ENCODE data around the gene PLEKHG5.
"Not testable (repeated sequence)": the region's sequence is repeated elsewhere in the genome, so short reads cannot be mapped to it uniquely, and the experiment has no call there.

The PLEKHG5 gene

DNA sequence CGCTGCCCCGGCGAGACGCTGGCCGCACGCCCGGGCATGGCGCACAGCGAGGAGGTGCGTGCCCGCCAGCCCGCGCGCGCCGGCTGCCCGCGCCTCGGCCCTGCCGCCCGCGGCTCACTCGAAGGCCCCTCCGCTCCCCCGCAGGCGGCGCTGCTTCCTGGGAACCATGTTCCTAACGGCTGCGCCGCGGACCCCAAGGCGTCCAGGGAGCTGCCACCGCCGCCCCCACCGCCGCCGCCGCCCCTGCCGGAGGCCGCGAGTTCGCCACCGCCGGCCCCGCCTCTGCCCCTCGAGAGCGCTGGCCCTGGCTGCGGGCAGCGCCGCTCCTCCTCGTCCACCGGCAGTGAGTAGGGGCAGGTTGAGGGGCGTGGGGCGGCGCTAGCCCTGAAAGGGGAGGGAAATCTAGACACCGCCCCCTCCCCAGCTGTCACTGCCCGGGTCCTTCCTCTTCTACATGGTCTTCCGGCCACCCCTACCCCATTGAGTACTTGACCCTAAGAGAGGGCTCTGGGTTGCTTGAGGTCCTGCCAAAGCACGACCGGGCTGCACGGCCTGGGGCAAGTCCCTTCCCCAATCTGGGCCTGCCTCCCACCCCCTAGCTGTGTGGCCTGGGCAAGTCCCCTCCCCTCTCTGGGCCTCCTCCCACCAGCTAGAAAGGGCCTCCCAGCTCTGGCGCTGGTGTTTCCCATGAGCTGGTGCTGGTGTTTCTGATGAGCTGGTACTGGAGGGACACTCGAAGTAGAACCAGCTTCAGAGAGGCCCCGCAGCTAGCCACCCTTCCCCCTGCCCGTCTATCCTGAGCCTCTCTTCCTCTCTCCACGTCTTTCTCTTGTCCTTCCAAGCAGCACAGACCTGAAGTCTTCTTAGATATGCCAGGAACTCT lies 42.5 kb downstream of the PLEKHG5 start:
- Histone ChIP-seq H3K9me3 (ENCODE audit: severe bottlenecking) (no peaks in the 10 kb centered on the region), H3K4me3 (ENCODE audit: severe bottlenecking) (no peak overlapping the region), H3K27ac (ENCODE audit: poor library complexity, severe bottlenecking) (no peak overlapping the region), H3K4me1 (ENCODE audit: insufficient read depth, poor library complexity, severe bottlenecking) (no peaks in the 10 kb centered on the region), H3K36me3 (ENCODE audit: low read depth) (no peaks in the 10 kb centered on the region), H3K27me3 (ENCODE audit: insufficient read depth, poor library complexity, severe bottlenecking) (peaks cover 29% of the 10 kb centered on the region)
- TF ChIP-seq, protein P1, sequence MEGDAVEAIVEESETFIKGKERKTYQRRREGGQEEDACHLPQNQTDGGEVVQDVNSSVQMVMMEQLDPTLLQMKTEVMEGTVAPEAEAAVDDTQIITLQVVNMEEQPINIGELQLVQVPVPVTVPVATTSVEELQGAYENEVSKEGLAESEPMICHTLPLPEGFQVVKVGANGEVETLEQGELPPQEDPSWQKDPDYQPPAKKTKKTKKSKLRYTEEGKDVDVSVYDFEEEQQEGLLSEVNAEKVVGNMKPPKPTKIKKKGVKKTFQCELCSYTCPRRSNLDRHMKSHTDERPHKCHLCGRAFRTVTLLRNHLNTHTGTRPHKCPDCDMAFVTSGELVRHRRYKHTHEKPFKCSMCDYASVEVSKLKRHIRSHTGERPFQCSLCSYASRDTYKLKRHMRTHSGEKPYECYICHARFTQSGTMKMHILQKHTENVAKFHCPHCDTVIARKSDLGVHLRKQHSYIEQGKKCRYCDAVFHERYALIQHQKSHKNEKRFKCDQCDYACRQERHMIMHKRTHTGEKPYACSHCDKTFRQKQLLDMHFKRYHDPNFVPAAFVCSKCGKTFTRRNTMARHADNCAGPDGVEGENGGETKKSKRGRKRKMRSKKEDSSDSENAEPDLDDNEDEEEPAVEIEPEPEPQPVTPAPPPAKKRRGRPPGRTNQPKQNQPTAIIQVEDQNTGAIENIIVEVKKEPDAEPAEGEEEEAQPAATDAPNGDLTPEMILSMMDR (IDR thresholded peaks at IDR 0.05; ENCODE audit: poor library complexity, severe bottlenecking) = no peak
- ATAC-seq (ENCODE audit: low read depth) (no peak), DNase-seq (ENCODE audit: low spot score) (no peak)

DNA sequence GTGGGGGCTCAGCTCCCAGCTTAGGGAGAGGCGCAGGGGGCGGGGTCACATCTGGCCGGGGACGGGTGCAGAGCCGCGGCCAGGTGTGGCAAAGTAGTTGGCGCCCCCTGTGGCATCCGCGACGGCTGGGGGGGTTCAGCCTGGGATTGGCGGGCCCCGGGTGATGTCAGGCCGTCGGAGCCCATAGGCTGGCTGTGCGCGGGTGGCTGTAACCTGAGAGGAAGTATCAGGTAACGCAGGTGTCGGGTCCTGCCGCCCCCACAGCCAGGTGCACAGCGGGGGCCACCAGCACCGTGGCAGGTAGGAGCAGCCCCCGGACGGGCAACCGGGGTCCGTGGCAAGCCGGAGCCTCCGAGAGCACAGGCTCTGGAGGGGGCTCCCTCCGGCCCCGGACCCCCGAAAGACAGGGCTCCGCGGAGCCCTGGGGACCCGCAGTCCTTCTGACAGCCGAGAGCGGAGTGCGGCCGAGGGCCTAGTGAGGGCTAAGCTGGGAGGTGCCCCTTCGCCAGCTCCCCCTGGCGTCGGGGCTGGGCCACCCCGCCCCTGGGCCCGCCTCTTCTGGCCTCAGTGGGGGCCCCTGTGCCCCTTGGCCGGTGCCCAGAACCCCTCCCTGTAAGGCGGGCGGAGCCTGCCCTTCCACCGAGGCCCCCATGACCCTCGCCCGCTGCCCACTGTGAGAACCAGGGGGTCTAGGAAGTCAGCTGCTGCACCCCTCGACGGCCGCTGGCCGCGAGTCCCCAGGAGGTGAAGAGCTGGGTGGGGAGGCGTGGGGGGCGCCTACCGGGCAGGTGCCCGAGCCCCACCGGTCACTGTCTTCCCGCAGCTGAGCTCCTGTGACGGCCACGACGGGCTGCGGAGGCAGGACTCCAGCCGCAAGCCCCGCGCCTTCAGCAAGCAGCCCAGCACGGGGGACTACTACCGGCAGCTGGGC lies 43.4 kb downstream of the PLEKHG5 start:
- no peak for DNase-seq (ENCODE audit: low spot score)
- no peaks in the 10 kb centered on the region for H3K36me3 ChIP-seq (ENCODE audit: low read depth)
- TF ChIP-seq, protein P1 (IDR thresholded peaks at IDR 0.05; ENCODE audit: poor library complexity, severe bottlenecking) = peak; percentile 16
- H3K9me3 ChIP-seq (ENCODE audit: severe bottlenecking) = no peaks in the 10 kb centered on the region
- H3K27me3 ChIP-seq (ENCODE audit: insufficient read depth, poor library complexity, severe bottlenecking) = peaks cover 29% of the 10 kb centered on the region
- peak overlapping the region; percentile 6 for H3K4me3 ChIP-seq (ENCODE audit: severe bottlenecking)
- no peak overlapping the region for H3K27ac ChIP-seq (ENCODE audit: poor library complexity, severe bottlenecking)
- H3K4me1 ChIP-seq (ENCODE audit: insufficient read depth, poor library complexity, severe bottlenecking) = no peaks in the 10 kb centered on the region
- peak; percentile 62 for ATAC-seq (ENCODE audit: low read depth)

DNA sequence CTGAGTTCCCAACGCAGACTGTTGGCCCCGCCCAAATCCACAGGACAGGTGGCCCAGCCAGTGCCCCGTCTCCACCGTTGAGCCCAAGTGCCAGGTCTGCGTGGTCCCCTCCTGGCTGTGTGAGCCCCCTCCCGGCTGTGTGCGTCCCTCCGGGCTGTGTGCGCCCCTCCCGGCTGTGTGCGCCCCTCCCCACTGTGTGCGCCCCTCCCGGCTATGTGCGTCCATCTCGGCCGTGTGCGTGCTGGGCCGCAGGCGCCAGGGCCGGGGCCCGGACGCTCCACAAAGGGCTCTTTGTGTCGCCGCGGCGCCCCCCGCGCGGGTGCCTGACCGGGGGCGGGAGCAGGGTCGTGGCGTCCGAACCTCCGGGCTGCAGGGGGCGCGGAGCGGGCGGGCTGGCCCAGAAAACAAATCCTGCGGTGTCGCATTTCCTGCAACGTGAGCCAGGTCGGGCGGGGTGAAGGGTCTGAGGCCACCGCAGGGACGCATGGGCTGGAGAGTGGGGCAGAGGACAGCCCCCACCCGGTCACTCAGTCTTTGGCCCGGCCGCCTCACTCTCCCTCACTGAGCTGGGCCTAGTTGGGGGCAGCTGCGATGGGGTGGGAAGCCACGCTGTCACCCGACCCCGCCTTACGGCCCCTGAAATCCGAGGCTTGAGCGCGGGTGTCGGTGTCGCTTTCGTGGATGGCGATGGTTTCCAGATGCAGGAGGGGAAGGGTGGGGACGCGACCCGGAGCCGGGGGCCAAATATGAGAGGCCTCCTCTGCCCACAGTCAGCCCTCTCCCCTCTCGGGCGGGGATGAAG lies 44.2 kb downstream of the PLEKHG5 start:
- H3K27ac ChIP-seq (ENCODE audit: poor library complexity, severe bottlenecking) = no peak overlapping the region
- ATAC-seq (ENCODE audit: low read depth) (no peak), DNase-seq (ENCODE audit: low spot score) (no peak)
- no peak overlapping the region for H3K4me3 ChIP-seq (ENCODE audit: severe bottlenecking)
- H3K36me3 ChIP-seq (ENCODE audit: low read depth) = no peaks in the 10 kb centered on the region
- TF ChIP-seq, protein P1 (IDR thresholded peaks at IDR 0.05; ENCODE audit: poor library complexity, severe bottlenecking) = no peak
- H3K4me1 ChIP-seq (ENCODE audit: insufficient read depth, poor library complexity, severe bottlenecking) = no peaks in the 10 kb centered on the region
- H3K27me3 ChIP-seq (ENCODE audit: insufficient read depth, poor library complexity, severe bottlenecking) = peaks cover 29% of the 10 kb centered on the region
- H3K9me3 ChIP-seq (ENCODE audit: severe bottlenecking) = no peaks in the 10 kb centered on the region

DNA sequence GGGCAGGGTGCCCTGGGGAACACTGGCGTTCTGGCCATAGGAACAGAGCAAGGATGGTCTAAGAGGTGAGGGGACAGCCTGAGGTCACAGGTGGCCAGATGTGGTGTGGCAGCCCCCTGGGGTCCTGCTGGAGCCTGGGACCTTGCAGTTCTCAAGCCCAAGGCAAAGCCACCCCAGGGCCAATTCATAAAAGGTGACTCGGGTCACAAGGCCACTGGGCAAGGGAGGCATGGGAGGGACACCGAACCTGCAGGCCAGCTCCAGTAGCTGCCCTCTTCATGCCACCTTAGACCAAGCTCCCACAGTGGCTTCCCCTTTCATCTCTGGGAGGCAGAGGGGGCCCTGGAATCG lies 44.8 kb downstream of the PLEKHG5 start:
- Histone ChIP-seq H3K27me3 (ENCODE audit: insufficient read depth, poor library complexity, severe bottlenecking) (peaks cover 29% of the 10 kb centered on the region), H3K9me3 (ENCODE audit: severe bottlenecking) (no peaks in the 10 kb centered on the region), H3K27ac (ENCODE audit: poor library complexity, severe bottlenecking) (no peak overlapping the region), H3K36me3 (ENCODE audit: low read depth) (no peaks in the 10 kb centered on the region), H3K4me1 (ENCODE audit: insufficient read depth, poor library complexity, severe bottlenecking) (no peaks in the 10 kb centered on the region), H3K4me3 (ENCODE audit: severe bottlenecking) (no peak overlapping the region)
- TF ChIP-seq, protein P1 (IDR thresholded peaks at IDR 0.05; ENCODE audit: poor library complexity, severe bottlenecking) = no peak
- DNase-seq (ENCODE audit: low spot score) (no peak), ATAC-seq (ENCODE audit: low read depth) (no peak)

DNA sequence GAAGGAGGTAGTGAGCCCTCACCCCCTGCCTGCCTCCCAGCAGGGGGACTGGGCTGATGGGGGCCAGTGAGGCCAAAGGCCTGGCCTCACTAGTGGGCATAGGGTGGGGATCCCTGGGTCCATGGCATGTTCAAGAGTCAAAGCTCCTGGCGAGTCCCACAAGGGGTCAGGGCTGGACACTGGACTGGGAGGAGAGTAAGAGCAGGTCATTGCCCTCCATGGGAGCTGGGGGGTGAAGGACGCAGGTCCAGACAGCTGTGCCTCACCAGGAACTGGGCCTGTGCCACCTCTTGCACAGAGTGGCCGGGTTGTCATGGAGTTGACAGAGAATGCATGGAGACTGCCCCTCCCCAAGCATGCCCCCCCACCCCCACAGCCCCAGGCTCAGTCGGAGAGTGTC lies 45.5 kb downstream of the PLEKHG5 start:
- H3K36me3 ChIP-seq (ENCODE audit: low read depth); ATAC-seq (ENCODE audit: low read depth); DNase-seq (ENCODE audit: low spot score); H3K4me1 ChIP-seq (ENCODE audit: insufficient read depth, poor library complexity, severe bottlenecking); H3K27ac ChIP-seq (ENCODE audit: poor library complexity, severe bottlenecking); H3K9me3 ChIP-seq (ENCODE audit: severe bottlenecking); H3K4me3 ChIP-seq (ENCODE audit: severe bottlenecking): not testable (repeated sequence)
- H3K27me3 ChIP-seq (ENCODE audit: insufficient read depth, poor library complexity, severe bottlenecking) = peaks cover 29% of the 10 kb centered on the region

Data from RWPE2 (cell line).